GM20431 (cell line): ENCODE measurements around the gene MPPED1.

Experiments used
- in situ Hi-C: fragments of 300-500 bp; cut with MseI, MboI; formaldehyde crosslinking; loops from one replicate; pipeline ENCODE4 v1.15.0; 2020; ENCODE audit warnings: low sequenced_read_pairs; ENCODE audit not compliant: unreplicated experiment

Gene MPPED1, protein sequence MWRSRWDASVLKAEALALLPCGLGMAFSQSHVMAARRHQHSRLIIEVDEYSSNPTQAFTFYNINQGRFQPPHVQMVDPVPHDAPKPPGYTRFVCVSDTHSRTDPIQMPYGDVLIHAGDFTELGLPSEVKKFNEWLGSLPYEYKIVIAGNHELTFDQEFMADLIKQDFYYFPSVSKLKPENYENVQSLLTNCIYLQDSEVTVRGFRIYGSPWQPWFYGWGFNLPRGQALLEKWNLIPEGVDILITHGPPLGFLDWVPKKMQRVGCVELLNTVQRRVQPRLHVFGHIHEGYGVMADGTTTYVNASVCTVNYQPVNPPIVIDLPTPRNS

GRCh38 chr22:43411869-43412807 lies at the start of gene MPPED1:
Gene MPPED1 (plus strand): TSS chr22:43412014. CDS start chr22:43424986, 12,972 bp downstream.
- in situ Hi-C loops = no loop called here

- in situ Hi-C loops = no loop called here
Measured at GRCh38 chr22:43363315-43364168, 48.3 kb upstream of the MPPED1 start.

GRCh38 chr22:43364169-43364435 lies 47.7 kb upstream of the MPPED1 start:
- in situ Hi-C loops = no loop called here

- in situ Hi-C loops = no loop called here
Measured at GRCh38 chr22:43365715-43366440, 45.9 kb upstream of the MPPED1 start.

DNA sequence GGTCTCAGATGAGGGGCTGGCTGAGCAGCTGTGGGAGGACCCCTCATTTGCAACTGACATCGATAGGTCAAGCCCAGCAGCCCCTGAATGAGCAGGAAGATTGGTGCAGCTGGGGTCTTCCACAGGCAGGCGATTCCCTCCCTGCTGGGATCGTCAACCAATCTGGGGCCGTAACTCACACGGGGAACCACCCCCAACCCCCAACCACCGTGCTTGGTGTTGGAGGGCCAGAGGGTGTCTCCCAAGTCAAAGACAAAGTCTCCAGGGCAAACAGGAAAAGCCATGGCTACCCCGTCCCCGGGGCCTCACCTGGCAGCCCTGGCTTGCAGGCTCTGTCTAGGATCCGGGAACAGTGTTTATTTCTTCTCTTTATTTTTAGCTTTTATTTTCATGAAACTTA lies 41.8 kb upstream of the MPPED1 start:
- in situ Hi-C loops = no loop called here

- in situ Hi-C loops = no loop called here
Measured at GRCh38 chr22:43375951-43376455, 35.8 kb upstream of the MPPED1 start.

- in situ Hi-C loops = no loop called here
Measured at GRCh38 chr22:43376765-43377547, 34.9 kb upstream of the MPPED1 start.

GRCh38 chr22:43377548-43377895 lies 34.3 kb upstream of the MPPED1 start:
- in situ Hi-C loops = no loop called here

GRCh38 chr22:43377896-43378704 lies 33.7 kb upstream of the MPPED1 start:
- in situ Hi-C loops = no loop called here

GRCh38 chr22:43381693-43382092 lies 30.1 kb upstream of the MPPED1 start:
- in situ Hi-C loops = no loop called here

DNA sequence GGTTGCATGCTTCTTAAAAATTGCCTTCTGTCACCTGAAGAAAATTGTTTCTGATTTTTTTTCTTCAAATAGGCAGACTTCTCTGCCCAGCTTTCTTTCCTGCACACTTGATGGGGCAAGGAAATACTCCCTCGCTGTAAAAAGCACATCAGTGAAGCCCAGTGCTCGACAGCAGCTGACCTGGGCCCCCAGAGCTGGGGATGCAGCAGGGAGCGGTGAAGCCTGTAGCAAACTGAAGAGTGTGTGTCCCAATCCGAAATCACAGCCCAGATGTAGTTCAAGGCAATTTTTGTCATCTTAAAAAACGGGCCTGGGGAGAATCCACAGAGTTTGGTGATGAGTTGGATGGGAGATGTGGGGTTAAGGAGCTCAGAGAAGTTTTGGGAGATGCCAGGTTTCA lies 27.0 kb upstream of the MPPED1 start:
- in situ Hi-C loops = no loop called here

- in situ Hi-C loops = no loop called here
Measured at GRCh38 chr22:43385770-43386641, 25.8 kb upstream of the MPPED1 start.

DNA sequence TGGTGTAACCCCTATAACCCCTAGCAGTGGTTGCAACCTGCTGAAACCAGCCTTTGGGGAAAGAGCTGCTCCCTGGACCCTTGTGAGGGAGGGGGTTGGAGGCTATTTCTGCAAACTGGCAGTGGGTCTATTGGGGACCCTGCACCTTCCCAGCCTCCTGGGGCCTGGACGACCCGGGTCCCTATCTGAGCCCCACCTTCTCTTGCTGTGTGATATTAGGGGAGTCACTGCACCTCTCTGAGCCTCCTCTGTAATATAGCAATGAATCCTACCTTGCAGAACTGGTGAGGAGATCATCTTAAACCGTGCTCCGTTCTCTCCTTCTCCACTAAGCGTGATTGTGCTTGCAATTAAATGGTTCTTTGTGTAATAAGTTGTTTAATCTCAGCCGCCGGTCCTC lies 24.0 kb upstream of the MPPED1 start:
- in situ Hi-C loops = no loop called here

- in situ Hi-C loops = no loop called here
Measured at GRCh38 chr22:43388420-43388851, 23.4 kb upstream of the MPPED1 start.

DNA sequence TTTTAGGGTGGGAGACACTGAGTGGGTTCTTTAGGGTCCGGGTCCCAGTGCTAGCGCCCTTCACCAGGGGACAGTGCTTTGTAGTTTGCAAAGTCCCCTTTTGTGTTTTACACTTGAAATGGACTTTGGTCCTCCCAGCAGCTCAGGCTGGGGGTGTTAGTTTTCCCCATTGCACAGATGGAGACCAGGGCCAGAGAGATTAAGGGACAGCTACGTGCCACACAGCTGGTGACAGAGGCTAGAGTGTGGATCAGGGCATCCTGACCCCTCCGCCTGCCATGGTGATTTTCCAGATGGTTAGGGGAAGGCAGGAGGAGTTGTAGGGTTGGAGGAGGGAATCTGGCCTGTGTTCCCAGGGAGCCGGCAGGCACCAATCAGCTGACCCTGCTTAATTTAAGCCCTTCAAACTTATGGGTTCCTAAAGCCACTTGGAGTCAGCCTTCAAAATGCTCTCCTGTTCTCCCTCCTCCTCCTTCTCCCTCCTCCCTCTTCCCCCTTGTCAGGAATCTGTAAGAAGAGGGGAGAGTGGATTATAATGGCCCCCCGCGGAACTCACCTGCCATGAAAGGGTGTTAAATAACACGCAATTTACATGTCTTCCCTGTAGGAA lies 22.5 kb upstream of the MPPED1 start:
- in situ Hi-C loops = no loop called here

DNA sequence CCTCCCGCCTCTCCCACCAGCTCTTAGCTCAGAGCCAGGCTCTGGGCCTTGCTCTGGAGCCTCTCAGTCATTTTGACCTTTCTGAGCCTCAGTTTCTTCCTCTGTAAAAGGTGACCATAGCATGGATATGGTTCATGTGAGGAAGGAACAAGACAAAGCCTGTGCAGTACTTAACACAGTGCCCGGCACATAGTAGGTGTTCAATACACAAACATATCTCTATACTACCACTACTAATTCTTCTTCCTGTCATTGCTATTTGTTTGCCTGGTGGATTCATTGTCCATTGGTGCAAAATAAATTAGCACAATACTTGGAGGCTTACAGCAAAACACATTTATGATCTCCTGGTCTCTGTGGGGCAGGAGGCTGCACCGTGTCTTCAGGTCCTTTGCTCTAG lies 21.6 kb upstream of the MPPED1 start:
- in situ Hi-C loops = no loop called here

DNA sequence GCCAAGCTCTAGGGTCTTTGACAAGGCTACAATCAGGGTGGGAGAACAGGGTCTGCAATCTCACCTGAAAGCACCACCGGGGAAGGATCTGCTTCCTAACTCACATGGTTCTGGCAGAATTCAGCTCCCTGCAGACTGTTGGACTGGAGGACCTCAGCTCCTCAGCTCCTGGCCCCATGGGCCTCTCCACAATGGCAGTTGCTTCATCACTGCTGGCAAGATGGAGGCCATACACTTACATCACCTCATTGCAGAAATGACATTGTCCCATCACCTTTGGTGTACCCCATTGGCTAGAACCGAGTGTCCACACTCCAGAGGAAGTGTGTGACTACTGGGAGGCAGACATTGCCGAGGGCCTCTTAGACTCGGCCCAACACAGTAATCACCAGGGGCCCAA lies 20.9 kb upstream of the MPPED1 start:
- in situ Hi-C loops = no loop called here
